K562 (cell line): ENCODE results near the gene ICAM2. TPM values are rescaled to one million over a fixed set of nuclear protein-coding genes. Genes with fewer than 3 reads are reported as not detected.

ENCODE experiments used
- ATAC-seq: fragments of 200-7000 bp; cut with Tn5 transposase; 3 replicates; pipeline ENCODE4 v1.9.1; 2020; ENCODE audit warnings: moderate library complexity
- BruUV-seq: library from RNA; stranded (reverse); fragments of 400-500 nt; replicated peaks from 2 replicates; lab custom pipeline; 2021; lab: Mats Ljungman, UMichigan
- CTCF ChIA-PET: fragments of 300-600 bp; formaldehyde crosslinking; extraction: SDS; loops from one replicate; lab custom pipeline; 2021; ENCODE audit warnings: low intra/inter-chr PET ratio; lab: Yijun Ruan, JAX
- POLR2A ChIA-PET: fragments of 300-600, 350-650 bp; sonication (Branson Sonifier 250); formaldehyde crosslinking; extraction: SDS; loops from one replicate; lab custom pipeline; 2021; ENCODE audit warnings: antibody characterized with exemption, inconsistent platforms; lab: Yijun Ruan, JAX
- DNase-seq, 4 experiments: peaks; one replicate each; pipeline versions ENCODE4 v3.0.0 to v3.0.0-alpha.2; 2011 to 2018; ENCODE audit warnings: low spot score in 3 of 4, mixed read lengths in 3 of 4; ENCODE audit errors: extremely low read depth in 1 of 4
- FAIRE-seq: peaks from 2 replicates; lab custom pipeline; 2011; peaks lifted over from hg19 to GRCh38; lab: Jason Lieb, UNC
- H2AFZ ChIP-seq: 2 replicates; pipeline ENCODE4 v1.6.0; 2011; ENCODE audit warnings: low read depth, low read length, control low read depth, inconsistent platforms
- H3K27ac ChIP-seq: fragments of 200-600 bp; 3 replicates; pipeline ENCODE4 v1.8.0; 2011; ENCODE audit warnings: low read depth, mild to moderate bottlenecking, control low read depth, inconsistent platforms, low read length, moderate library complexity, mixed read lengths; ENCODE audit errors: extremely low read depth
- H3K27me3 ChIP-seq, 2 experiments: fragments of 300-600 bp in 1 of 2; 2 replicates in 1 of 2; 3 replicates in 1 of 2; pipeline versions ENCODE4 v1.6.0 to v1.8.0; 2011; ENCODE audit warnings: inconsistent platforms in 2 of 2, low read length in 2 of 2, mild to moderate bottlenecking in 1 of 2, mixed read lengths in 1 of 2, moderate library complexity in 1 of 2; ENCODE audit not compliant: control insufficient read depth in 2 of 2, insufficient read depth in 2 of 2
- H3K36me3 ChIP-seq: fragments of 300-600 bp; 3 replicates; pipeline ENCODE4 v1.8.0; 2011; ENCODE audit warnings: mild to moderate bottlenecking, low read length, inconsistent platforms; ENCODE audit not compliant: control insufficient read depth, insufficient read depth
- H3K4me1 ChIP-seq, 2 experiments: fragments of 200-600 bp in 1 of 2; replicated peaks in 1 of 2; 2 replicates in 1 of 2; 3 replicates in 1 of 2; pipeline versions ENCODE4 v1.5.1 to v1.8.0; 2011; ENCODE audit warnings: inconsistent platforms in 2 of 2, low read length in 2 of 2, mild to moderate bottlenecking in 1 of 2, mixed read lengths in 1 of 2, moderate library complexity in 1 of 2; ENCODE audit not compliant: control insufficient read depth in 2 of 2, insufficient read depth in 2 of 2
- H3K4me2 ChIP-seq: 2 replicates; pipeline ENCODE4 v1.6.1; 2011; ENCODE audit warnings: low read length, control low read depth, inconsistent platforms, mixed read lengths; ENCODE audit not compliant: insufficient read depth
- H3K4me3 ChIP-seq: fragments of 200-600 bp; sonication (generic), shearing (Covaris generic); 2 replicates; pipeline ENCODE4 v1.5.1; 2016; ENCODE audit warnings: control low read depth, inconsistent platforms
- H3K79me2 ChIP-seq: fragments of 200-600 bp; 3 replicates; pipeline ENCODE4 v1.8.0; 2011; ENCODE audit warnings: low read length, inconsistent platforms; ENCODE audit not compliant: control insufficient read depth, insufficient read depth
- H3K9ac ChIP-seq, 2 experiments: 2 replicates each; pipeline versions ENCODE4 v1.6.0 to v1.6.1; 2011; ENCODE audit warnings: low read depth in 2 of 2, low read length in 2 of 2, control low read depth in 1 of 2, inconsistent platforms in 1 of 2, mild to moderate bottlenecking in 1 of 2, mixed read lengths in 1 of 2; ENCODE audit not compliant: insufficient read depth in 1 of 2
- H3K9me1 ChIP-seq: one replicate; pipeline ENCODE4 v1.6.0; 2011; ENCODE audit warnings: inconsistent platforms, mild to moderate bottlenecking, low read length, moderate library complexity; ENCODE audit not compliant: control insufficient read depth, insufficient read depth
- H3K9me3 ChIP-seq: replicated peaks from 2 replicates; pipeline ENCODE4 v1.5.1; 2011; ENCODE audit warnings: low read depth, low read length, inconsistent platforms; ENCODE audit not compliant: control insufficient read depth, insufficient read depth
- H4K20me1 ChIP-seq: replicated peaks from 2 replicates; pipeline ENCODE4 v1.6.1; 2011; ENCODE audit warnings: low read length, inconsistent platforms, mixed read lengths; ENCODE audit not compliant: control insufficient read depth, insufficient read depth
- HDAC3 ChIP-seq: fragments of 450-650 bp; IDR thresholded peaks from 2 replicates; pipeline ENCODE4 v1.6.1; 2018; ENCODE audit warnings: borderline replicate concordance, mild to moderate bottlenecking, moderate library complexity; ENCODE audit not compliant: partially characterized antibody
- ILK ChIP-seq: fragments of 450-650 bp; IDR thresholded peaks from 2 replicates; pipeline ENCODE4 v1.6.1; 2016; ENCODE audit warnings: missing genetic modification characterization, low read depth, mild to moderate bottlenecking, missing compliant biosample characterization, moderate library complexity, borderline replicate concordance
- MED1 ChIP-seq: sonication (generic); formaldehyde crosslinking; IDR thresholded peaks from 2 replicates; pipeline ENCODE4 v1.8.1; 2023; ENCODE audit warnings: missing genetic modification reagents, borderline replicate concordance
- RFX5 ChIP-seq: IDR thresholded peaks from 2 replicates; pipeline ENCODE4 v1.6.1; 2011; ENCODE audit warnings: low read depth, mild to moderate bottlenecking, improper control_type of control experiment, low read length
- RFX7 ChIP-seq: fragments of 250-450 bp; sonication (Bioruptor Pico); IDR thresholded peaks from 2 replicates; pipeline ENCODE4 v1.5.1; 2021; ENCODE audit warnings: mild to moderate bottlenecking
- ZC3H4 ChIP-seq: sonication (generic); formaldehyde crosslinking; IDR thresholded peaks from 2 replicates; pipeline ENCODE4 v1.9.0; 2021; ENCODE audit warnings: missing genetic modification reagents, borderline replicate concordance
- ZKSCAN3 ChIP-seq: fragments of 250-450 bp; sonication (Bioruptor Pico); IDR thresholded peaks from 2 replicates; pipeline ENCODE4 v1.4.0; 2020
- WGBS: fragments of 100-300 bp; shearing (Covaris generic); methylation state at CpG from one replicate; pipeline ENCODE4 v1.1.6; 2016; ENCODE audit warnings: low coverage, mixed read lengths; ENCODE audit not compliant: insufficient coverage; ENCODE audit errors: missing lambda C conversion rate; 5-methylcytosine and 5-hydroxymethylcytosine counted together
- in situ Hi-C: fragments of 300-500 bp; cut with MboI; formaldehyde crosslinking; loops from 4 replicates; pipeline ENCODE4 v1.15.0; 2018; ENCODE audit warnings: inconsistent platforms, mixed read lengths
- intact Hi-C: fragments of 100-400 bp; cut with micrococcal nuclease; formaldehyde crosslinking; loops from 2 replicates; pipeline ENCODE4 v1.14.2; 2022
- polyA plus RNA-seq, 8 experiments: library from polyadenylated mRNA; depleted of rRNA in 4 of 8; stranded (reverse) in 5 of 8; unstranded in 3 of 8; fragments of >200 nt; fragmentation: Nextera tagmentation in 2 of 8; fragmentation: Illumina TruSeq in 1 of 8; extraction: Ambion mirVana in 2 of 8; extraction: Trizol in 1 of 8; gene quantifications; 2 replicates each; pipeline versions ENCODE4 v1.2.1 to v1.2.3, GENCODE V29; 2011 to 2014; ENCODE audit warnings: inconsistent platforms in 1 of 8, missing spikeins in 1 of 8
- total RNA-seq, 7 experiments: library from RNA; depleted of rRNA in 6 of 7; stranded (reverse); fragments of >200 nt in 6 of 7; fragmentation: Illumina TruSeq in 2 of 7; extraction: Trizol in 2 of 7; gene quantifications; 2 replicates each; pipeline versions ENCODE4 v1.2.1 to v1.2.3, GENCODE V29; 2011 to 2021; ENCODE audit warnings: low replicate concordance in 1 of 7
- TF ChIP-seq, protein P1 (sequence below), 2 experiments: fragments of 450-650 bp; formaldehyde crosslinking in 1 of 2; IDR thresholded peaks; 2 replicates each; pipeline versions ENCODE4 v1.4.0 to v1.6.1; 2014 to 2020; ENCODE audit warnings: mild to moderate bottlenecking in 2 of 2, borderline replicate concordance in 1 of 2, low read depth in 1 of 2
- TF ChIP-seq, protein P2 (sequence below): fragments of 250-450 bp; sonication (Bioruptor Pico); IDR thresholded peaks from 2 replicates; pipeline ENCODE4 v1.9.0; 2021; ENCODE audit warnings: mild to moderate bottlenecking, inconsistent platforms

The ICAM2 gene
- total and polyA plus RNA-seq, 9 of the 15 experiments (the other 6 are each of a cell fraction or from before 2014, with no cell fraction given): 37.9 to 89.4 (median 60.6) TPM

DNA sequence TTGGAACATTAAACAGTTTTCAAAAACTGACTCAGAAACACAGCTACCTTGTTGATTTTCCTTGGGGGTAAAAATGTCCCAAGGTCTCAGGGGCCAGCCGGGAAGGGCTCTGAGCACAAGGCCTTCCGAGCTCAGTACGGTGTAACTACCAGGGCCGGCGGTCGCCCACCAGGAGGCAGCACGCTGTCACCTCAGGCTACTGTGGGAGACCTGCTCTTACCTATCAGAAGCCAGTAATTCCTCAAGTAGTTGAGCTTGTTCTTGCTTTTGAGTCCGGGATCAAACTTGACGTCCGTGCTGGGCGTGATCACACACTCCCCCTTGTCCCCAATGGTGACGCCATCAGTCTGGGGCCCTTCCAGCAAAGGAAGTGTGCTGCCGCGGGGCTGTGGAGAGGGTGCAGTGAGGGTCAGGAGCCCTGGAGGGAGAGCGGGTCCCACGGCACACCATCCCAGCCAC lies 43.4 kb upstream of the ICAM2 start:
- in situ Hi-C loops (loop anchor here (5.0 kb wide), 1 partner anchor 69 kb away; the partner anchor contains the start of gene ERN1), intact Hi-C loops (loop anchor here (1.0 to 10.0 kb wide), 2 partner anchors 70 to 221 kb away; no protein-coding TSS in a partner anchor)
- ChIA-PET CTCF (interaction anchor here (1.1 to 3.6 kb wide), 3 partner anchors 70 to 218 kb away, joined by 3 to 32 read pairs (median 6); no protein-coding TSS in a partner anchor), POLR2A (interaction anchor here (1.0 to 2.6 kb wide), 6 partner anchors 10 to 82 kb away, joined by 3 to 9 read pairs (median 4); no protein-coding TSS in a partner anchor)
- Histone ChIP-seq H4K20me1 (no peaks in the 10 kb centered on the region), H3K36me3 (peaks cover 16% of the 10 kb centered on the region; the same call in 2 of the 3 replicates), H2AFZ (no peak overlapping the region), H3K4me1 (peaks cover 0 to 4% of the 10 kb centered on the region in 2 experiments; a peak in 2 of 5 replicates), H3K27ac (no peak overlapping the region; the same call in 2 of the 3 replicates), H3K4me3 (no peak overlapping the region), H3K9me3 (no peaks in the 10 kb centered on the region), H3K79me2 (no peaks in the 10 kb centered on the region), H3K27me3 (no peaks in the 10 kb centered on the region), H3K4me2 (no peak overlapping the region), H3K9me1 (no peaks in the 10 kb centered on the region), H3K9ac (no peak overlapping the region)
- peak; percentile 43 to 58 (median 54) for DNase-seq
- 75% methylated on average over 16 of the region's 16 CpGs for WGBS
- no TSS peak for BruUV-seq
- ATAC-seq: peak; percentile 98
- peak; percentile 78 for FAIRE-seq
- TF ChIP-seq ZKSCAN3 (CRISPR knock-in tag) (no peak), ZC3H4 (no peak), MED1 (CRISPR knock-in tag) (no peak), HDAC3 (no peak), RFX7 (CRISPR knock-in tag) (no peak), ILK (tag) (no peak), RFX5 (no peak)
- TF ChIP-seq, protein P1, sequence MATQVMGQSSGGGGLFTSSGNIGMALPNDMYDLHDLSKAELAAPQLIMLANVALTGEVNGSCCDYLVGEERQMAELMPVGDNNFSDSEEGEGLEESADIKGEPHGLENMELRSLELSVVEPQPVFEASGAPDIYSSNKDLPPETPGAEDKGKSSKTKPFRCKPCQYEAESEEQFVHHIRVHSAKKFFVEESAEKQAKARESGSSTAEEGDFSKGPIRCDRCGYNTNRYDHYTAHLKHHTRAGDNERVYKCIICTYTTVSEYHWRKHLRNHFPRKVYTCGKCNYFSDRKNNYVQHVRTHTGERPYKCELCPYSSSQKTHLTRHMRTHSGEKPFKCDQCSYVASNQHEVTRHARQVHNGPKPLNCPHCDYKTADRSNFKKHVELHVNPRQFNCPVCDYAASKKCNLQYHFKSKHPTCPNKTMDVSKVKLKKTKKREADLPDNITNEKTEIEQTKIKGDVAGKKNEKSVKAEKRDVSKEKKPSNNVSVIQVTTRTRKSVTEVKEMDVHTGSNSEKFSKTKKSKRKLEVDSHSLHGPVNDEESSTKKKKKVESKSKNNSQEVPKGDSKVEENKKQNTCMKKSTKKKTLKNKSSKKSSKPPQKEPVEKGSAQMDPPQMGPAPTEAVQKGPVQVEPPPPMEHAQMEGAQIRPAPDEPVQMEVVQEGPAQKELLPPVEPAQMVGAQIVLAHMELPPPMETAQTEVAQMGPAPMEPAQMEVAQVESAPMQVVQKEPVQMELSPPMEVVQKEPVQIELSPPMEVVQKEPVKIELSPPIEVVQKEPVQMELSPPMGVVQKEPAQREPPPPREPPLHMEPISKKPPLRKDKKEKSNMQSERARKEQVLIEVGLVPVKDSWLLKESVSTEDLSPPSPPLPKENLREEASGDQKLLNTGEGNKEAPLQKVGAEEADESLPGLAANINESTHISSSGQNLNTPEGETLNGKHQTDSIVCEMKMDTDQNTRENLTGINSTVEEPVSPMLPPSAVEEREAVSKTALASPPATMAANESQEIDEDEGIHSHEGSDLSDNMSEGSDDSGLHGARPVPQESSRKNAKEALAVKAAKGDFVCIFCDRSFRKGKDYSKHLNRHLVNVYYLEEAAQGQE (IDR thresholded peaks at IDR 0.05; ENCODE audit: borderline replicate concordance): peak; percentile 81
- TF ChIP-seq, protein P1 (CRISPR knock-in tag; IDR thresholded peaks at IDR 0.05; ENCODE audit: low read depth): no peak
- TF ChIP-seq, protein P2, sequence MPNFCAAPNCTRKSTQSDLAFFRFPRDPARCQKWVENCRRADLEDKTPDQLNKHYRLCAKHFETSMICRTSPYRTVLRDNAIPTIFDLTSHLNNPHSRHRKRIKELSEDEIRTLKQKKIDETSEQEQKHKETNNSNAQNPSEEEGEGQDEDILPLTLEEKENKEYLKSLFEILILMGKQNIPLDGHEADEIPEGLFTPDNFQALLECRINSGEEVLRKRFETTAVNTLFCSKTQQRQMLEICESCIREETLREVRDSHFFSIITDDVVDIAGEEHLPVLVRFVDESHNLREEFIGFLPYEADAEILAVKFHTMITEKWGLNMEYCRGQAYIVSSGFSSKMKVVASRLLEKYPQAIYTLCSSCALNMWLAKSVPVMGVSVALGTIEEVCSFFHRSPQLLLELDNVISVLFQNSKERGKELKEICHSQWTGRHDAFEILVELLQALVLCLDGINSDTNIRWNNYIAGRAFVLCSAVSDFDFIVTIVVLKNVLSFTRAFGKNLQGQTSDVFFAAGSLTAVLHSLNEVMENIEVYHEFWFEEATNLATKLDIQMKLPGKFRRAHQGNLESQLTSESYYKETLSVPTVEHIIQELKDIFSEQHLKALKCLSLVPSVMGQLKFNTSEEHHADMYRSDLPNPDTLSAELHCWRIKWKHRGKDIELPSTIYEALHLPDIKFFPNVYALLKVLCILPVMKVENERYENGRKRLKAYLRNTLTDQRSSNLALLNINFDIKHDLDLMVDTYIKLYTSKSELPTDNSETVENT (CRISPR knock-in tag): no peak
